Stimulated activated CD8-positive, alpha-beta memory T cell treated with anti-CD3 and anti-CD28 coated beads, Interleukin-15, amount 100 ng/mL, for 1 hour (primary cell): ENCODE data around the gene PGA4.
"Not testable (repeated sequence)": the region's sequence is repeated elsewhere in the genome, so short reads cannot be mapped to it uniquely, and the experiment has no call there.

Source experiments
- DNase-seq: peaks from one replicate; pipeline ENCODE4 v3.0.0-alpha.2; 2020; ENCODE audit warnings: low read depth

The PGA4 gene

DNA sequence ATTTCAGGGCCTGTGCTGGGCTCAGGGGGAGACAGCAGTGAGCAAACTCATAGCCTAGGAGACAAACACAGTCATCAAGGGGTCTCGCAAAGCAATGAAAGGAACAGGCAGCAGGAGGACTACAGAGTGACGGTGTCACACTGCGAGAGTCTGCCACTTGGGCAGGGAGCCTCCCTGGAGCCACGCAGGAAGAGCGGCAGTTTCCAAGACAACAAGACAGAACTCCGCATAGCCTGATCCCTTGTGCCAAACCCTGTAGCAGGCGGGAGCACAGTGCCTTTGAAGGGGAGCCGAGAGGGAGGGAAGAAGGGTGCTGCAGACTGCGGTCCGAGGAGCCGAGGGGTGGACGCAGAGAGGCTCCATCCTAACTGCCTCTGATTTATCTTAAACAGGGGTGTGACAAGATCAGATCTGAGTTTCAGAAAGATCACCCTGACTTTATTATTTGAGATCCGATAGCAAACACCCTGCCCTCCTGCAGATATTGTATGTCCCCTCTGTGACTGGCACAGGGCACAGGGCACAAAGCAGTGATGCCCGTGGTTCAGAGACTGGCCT lies 17.6 kb upstream of the PGA4 start:
- not testable (repeated sequence) for DNase-seq

- DNase-seq, result not testable (repeated sequence)
Observed at GRCh38 chr11:61207636-61208310, 14.4 kb upstream of the PGA4 start.

DNA sequence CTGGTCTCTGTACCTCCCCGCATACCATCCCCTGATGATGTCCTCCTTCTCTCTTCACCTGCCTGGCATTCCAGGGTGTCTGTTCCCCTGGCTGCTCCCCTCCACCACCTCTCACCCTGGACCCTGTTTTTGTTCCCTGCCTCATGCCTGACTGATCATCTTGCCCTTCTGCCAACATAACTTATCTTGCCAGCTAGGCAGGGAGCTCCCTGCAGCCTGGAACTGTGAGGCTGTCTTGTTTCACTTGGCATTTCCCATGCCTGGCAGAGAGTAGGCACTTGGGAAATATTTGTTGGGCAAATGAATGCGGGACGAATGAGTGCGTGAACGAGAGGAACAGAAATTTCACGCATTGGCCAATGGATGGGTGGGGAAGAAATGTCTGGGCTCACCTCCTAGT lies 11.5 kb upstream of the PGA4 start:
- not testable (repeated sequence) for DNase-seq

GRCh38 chr11:61211327-61211952 lies 10.7 kb upstream of the PGA4 start:
- not testable (repeated sequence) for DNase-seq

- not testable (repeated sequence) for DNase-seq
Observed at GRCh38 chr11:61212202-61212601, 9.9 kb upstream of the PGA4 start.

DNA sequence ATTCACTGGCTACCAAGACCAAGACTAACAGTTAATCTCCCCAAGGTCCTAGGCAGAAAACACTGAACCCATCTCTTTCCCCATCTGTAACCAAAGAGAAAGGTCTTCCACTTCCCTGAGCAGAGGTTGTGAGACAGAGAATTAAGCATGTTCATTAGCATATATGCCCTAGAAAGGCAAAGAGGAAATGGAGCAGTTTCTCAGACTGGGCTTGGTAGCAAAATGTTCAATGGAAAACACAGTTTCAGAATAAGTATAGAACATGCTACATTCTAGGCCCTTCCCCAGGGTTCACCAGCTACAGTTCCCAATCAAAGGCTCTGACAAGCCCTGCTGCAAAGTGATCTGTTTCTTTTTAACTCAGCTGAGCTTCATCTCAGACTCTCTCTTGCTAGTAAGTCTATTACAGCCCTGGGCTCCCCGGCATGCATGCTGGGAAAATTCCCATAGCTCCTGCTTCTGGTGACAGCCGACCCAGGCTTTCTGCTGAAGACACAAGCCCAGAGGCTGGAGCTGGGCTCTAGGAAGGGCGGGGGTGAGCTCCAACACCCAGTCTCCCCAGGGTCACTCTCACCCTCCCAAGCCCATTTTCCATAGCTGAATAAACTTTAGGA lies 8.3 kb upstream of the PGA4 start:
- DNase-seq, result not testable (repeated sequence)

GRCh38 chr11:61218306-61218705 lies 3.8 kb upstream of the PGA4 start:
- DNase-seq, result not testable (repeated sequence)

DNA sequence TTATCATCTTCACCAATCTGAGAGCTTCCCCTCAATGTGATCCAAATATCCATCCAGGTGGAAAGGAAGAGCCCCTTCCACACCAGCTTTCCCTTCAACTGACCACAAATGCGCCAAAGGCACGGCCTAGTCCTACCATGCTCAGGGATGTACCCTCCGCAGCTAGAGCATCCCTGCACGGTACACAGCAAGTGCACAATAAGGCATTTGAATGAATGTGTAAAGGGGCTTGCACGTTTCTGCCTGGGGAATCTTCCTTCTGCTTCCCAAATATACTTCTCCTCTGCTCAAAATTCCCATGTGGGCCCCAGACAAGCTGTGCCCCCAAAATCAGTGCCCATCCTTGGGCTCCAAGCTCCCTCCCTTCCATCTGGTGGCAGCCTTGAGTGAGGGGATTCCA lies 3.1 kb upstream of the PGA4 start:
- not testable (repeated sequence) for DNase-seq

DNA sequence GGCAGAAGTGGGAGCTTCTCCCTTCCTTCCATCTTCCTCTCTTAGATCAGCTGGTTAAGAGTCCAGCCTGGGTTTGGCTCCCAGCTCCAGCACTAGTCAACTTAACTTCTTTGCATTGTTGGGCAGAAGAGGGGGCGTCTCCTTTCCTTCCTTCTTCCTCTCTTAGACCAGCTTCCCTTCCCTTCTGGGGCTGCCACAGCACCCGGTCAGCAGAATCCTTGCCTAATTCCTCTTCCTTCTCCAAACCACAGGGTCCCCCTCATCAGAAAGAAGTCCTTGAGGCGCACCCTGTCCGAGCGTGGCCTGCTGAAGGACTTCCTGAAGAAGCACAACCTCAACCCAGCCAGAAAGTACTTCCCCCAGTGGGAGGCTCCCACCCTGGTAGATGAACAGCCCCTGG lies 545 bp downstream of the PGA4 start:
- not testable (repeated sequence) for DNase-seq

DNA sequence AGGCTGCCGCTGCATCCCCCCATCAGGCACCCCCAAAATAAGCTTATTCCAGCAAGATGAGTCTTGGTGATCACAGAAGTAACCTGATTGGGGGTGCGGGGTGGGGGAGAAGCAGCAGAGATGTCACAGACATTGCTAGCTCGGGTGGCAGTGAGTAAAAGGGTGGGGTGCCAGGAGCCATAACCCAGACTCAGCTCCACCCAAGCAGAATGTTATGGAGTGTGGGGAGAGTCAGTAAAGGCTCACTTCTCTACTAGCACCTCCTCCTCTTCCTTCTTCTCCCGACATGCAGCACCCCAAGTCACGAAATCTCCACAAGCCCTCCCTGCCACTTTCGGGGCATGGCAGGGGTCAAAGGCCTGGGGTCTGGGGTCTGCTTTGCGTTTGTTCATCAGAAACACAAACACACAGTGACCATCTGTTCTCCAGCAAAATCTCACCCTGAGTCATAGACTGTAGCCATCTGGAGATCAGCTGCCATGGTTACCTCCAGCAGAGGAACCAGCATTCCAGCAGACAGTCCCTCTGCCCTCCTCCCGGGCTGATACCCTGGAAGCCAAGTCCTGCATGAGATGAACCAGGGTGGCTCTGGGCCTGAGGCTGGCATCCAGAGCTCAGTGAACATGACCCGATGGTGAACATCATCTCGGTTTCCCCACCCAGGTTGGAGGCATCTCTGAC lies 4.5 kb downstream of the PGA4 start:
- DNase-seq, result not testable (repeated sequence)

- not testable (repeated sequence) for DNase-seq
Observed at GRCh38 chr11:61229458-61229857, 7.3 kb downstream of the PGA4 start.

- DNase-seq, result not testable (repeated sequence)
Observed at GRCh38 chr11:61231033-61231432, 8.9 kb downstream of the PGA4 start.

DNA sequence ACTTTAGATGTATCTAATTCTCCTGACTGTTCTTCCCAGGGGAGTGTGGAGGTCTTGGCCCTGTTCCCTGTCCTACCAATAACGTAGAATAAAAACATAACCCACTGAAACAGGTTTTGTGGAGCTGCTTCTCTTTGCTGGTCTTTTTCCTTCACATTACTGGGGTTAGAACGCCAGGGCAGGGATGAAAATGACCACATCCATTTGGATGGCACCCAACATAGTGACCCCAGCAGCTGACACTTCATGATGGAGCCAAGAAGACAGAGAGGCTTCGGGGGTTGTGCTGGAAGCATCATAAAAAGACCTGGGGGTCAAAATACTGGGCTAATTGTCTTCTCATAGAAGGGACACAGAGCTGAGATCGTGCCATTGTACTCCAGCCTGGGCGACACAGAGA lies 9.4 kb downstream of the PGA4 start:
- not testable (repeated sequence) for DNase-seq

DNA sequence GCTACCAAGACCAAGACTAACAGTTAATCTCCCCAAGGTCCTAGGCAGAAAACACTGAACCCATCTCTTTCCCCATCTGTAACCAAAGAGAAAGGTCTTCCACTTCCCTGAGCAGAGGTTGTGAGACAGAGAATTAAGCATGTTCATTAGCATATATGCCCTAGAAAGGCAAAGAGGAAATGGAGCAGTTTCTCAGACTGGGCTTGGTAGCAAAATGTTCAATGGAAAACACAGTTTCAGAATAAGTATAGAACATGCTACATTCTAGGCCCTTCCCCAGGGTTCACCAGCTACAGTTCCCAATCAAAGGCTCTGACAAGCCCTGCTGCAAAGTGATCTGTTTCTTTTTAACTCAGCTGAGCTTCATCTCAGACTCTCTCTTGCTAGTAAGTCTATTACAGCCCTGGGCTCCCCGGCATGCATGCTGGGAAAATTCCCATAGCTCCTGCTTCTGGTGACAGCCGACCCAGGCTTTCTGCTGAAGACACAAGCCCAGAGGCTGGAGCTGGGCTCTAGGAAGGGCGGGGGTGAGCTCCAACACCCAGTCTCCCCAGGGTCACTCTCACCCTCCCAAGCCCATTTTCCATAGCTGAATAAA lies 10.5 kb downstream of the PGA4 start:
- not testable (repeated sequence) for DNase-seq

- not testable (repeated sequence) for DNase-seq
Observed at GRCh38 chr11:61237130-61237529, 15.0 kb downstream of the PGA4 start.

DNA sequence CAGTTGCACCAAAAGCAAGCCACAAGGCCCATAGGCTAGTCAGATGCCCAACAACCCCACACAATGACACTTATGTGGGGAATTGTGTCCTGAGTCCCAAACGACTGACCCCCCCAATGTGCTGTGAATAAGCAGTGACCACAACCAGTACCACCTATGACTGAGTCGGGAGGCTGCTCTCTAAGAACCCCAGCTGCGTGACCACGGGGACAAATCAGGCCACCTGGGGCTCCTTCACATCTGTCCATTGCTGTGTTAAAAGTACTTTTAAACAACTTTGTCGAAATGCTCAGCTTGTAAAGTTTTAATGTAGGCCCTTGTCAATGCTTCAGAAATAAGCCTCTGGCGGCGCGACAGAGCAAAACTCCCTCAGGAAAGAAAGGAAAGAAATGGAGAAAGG lies 18.1 kb downstream of the PGA4 start:
- DNase-seq, result not testable (repeated sequence)

- DNase-seq, result not testable (repeated sequence)
Observed at GRCh38 chr11:61240875-61241274, 18.7 kb downstream of the PGA4 start, which contains the start of gene PGA5. Gene PGA5, plus strand, starts transcription at chr11:61241175. Its CDS starts 52 bp downstream, at chr11:61241227.

- not testable (repeated sequence) for DNase-seq
Observed at GRCh38 chr11:61241526-61241925, 19.4 kb downstream of the PGA4 start.

- DNase-seq, result not testable (repeated sequence)
Observed at GRCh38 chr11:61245284-61245964, 23.3 kb downstream of the PGA4 start.

DNA sequence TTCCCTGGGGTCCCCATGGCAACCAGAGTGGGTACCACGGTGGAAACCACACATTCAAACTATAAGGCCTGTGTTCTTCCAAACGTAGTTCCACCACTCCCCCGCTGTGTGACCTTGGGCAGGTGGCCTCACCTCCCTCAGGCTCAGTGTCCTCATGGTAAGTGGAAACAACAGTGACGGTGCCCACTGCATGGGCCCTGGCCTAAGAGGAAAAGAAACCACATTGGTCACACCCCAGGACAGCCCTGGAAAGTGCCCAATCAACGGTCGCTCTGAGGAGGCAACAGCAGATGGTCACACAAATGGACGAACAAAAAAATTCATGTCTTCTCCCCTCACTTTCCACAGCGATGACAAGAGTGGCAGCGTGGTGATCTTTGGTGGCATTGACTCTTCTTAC lies 25.9 kb downstream of the PGA4 start:
- DNase-seq, result not testable (repeated sequence)

DNA sequence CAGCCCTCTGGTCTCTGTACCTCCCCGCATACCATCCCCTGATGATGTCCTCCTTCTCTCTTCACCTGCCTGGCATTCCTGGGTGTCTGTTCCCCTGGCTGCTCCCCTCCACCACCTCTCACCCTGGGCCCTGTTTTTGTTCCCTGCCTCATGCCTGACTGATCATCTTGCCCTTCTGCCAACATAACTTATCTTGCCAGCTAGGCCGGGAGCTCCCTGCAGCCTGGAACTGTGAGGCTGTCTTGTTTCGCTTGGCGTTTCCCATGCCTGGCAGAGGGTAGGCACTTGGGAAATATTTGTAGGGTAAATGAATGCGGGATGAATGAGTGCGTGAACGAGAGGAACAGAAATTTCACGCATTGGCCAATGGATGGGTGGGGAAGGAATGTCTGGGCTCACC lies 27.1 kb downstream of the PGA4 start:
- DNase-seq, result not testable (repeated sequence)
